Liver (tissue), 3 donors: ENCODE measurements around the gene CLN5.

Source experiments
- CTCF ChIP-seq: fragments of 150-350 bp; IDR thresholded peaks from 2 replicates; pipeline ENCODE4 v1.5.1; 2017; ENCODE audit warnings: improper control_type of control experiment, low read depth, low read length; ENCODE audit not compliant: missing input control
- HNF4G ChIP-seq: IDR thresholded peaks from 2 replicates; pipeline ENCODE4 v1.6.1; 2016; ENCODE audit warnings: antibody characterized with exemption
- TF ChIP-seq, protein P1 (sequence below): IDR thresholded peaks from 2 replicates; pipeline ENCODE4 v1.6.1; 2016; ENCODE audit warnings: antibody characterized with exemption
- TF ChIP-seq, protein P2 (sequence below): IDR thresholded peaks from 2 replicates; pipeline ENCODE4 v1.6.1; 2016; ENCODE audit warnings: antibody characterized with exemption, mild to moderate bottlenecking
- donor health status: healthy.
- donor health status: healthy.

DNA sequence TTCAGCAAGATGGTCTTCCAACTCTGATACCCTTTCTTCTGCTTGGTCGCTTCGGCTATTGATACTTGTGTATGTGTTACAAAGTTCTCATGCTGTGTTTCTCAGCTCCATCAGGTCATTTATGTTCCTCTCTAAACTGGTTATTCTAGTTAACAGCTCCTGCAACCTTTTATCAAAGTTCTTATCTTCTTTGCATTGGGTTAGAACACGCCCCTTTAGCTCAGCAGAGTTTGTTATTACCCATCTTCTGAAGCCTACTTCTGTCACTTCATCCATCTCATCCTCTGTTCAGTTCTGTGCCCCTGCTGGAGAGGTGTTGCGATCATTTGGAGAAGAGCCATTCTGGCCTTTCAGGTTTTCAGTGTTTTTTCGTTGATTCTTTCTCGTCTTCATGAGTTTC is 24.9 kb upstream of the CLN5 start:
- TF ChIP-seq CTCF (no peak), HNF4G (no peak)
- TF ChIP-seq, protein P1, sequence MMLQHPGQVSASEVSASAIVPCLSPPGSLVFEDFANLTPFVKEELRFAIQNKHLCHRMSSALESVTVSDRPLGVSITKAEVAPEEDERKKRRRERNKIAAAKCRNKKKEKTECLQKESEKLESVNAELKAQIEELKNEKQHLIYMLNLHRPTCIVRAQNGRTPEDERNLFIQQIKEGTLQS, result no peak
- TF ChIP-seq, protein P2, sequence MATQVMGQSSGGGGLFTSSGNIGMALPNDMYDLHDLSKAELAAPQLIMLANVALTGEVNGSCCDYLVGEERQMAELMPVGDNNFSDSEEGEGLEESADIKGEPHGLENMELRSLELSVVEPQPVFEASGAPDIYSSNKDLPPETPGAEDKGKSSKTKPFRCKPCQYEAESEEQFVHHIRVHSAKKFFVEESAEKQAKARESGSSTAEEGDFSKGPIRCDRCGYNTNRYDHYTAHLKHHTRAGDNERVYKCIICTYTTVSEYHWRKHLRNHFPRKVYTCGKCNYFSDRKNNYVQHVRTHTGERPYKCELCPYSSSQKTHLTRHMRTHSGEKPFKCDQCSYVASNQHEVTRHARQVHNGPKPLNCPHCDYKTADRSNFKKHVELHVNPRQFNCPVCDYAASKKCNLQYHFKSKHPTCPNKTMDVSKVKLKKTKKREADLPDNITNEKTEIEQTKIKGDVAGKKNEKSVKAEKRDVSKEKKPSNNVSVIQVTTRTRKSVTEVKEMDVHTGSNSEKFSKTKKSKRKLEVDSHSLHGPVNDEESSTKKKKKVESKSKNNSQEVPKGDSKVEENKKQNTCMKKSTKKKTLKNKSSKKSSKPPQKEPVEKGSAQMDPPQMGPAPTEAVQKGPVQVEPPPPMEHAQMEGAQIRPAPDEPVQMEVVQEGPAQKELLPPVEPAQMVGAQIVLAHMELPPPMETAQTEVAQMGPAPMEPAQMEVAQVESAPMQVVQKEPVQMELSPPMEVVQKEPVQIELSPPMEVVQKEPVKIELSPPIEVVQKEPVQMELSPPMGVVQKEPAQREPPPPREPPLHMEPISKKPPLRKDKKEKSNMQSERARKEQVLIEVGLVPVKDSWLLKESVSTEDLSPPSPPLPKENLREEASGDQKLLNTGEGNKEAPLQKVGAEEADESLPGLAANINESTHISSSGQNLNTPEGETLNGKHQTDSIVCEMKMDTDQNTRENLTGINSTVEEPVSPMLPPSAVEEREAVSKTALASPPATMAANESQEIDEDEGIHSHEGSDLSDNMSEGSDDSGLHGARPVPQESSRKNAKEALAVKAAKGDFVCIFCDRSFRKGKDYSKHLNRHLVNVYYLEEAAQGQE, result no peak
